ENCODE results near the gene FAM81A.

FAM81A gene

GRCh38 chr15:59401824-59402569 is 36.0 kb upstream of the FAM81A start:
- TF ChIP-seq OSR1 (CRISPR knock-in tag; IDR thresholded peaks at IDR 0.05) (no peak), CSDC2 (CRISPR knock-in tag; IDR thresholded peaks at IDR 0.05) (no peak), ZNF70 (CRISPR knock-in tag; IDR thresholded peaks at IDR 0.05) (no peak), GLIS3 (CRISPR knock-in tag; IDR thresholded peaks at IDR 0.05) (no peak), POU6F1 (CRISPR knock-in tag; IDR thresholded peaks at IDR 0.05; ENCODE audit: borderline replicate concordance, low read depth) (no peak), TCF4 (CRISPR knock-in tag; IDR thresholded peaks at IDR 0.05; ENCODE audit: borderline replicate concordance) (no peak)
- no peak for ATAC-seq

GRCh38 chr15:59405079-59405478 is 32.9 kb upstream of the FAM81A start:
- TF ChIP-seq TOX (CRISPR knock-in tag; IDR thresholded peaks at IDR 0.05; ENCODE audit: borderline replicate concordance) (no peak), ZNF8 (CRISPR knock-in tag; IDR thresholded peaks at IDR 0.05) (no peak), ESRRG (CRISPR knock-in tag; IDR thresholded peaks at IDR 0.05) (no peak)
- no peak for ATAC-seq

- TF ChIP-seq ZNF8 (CRISPR knock-in tag; IDR thresholded peaks at IDR 0.05) (no peak), ARNTL (CRISPR knock-in tag; IDR thresholded peaks at IDR 0.05; ENCODE audit: borderline replicate concordance, low read depth) (no peak), BACH2 (CRISPR knock-in tag; IDR thresholded peaks at IDR 0.05; ENCODE audit: borderline replicate concordance) (no peak), ZNF70 (CRISPR knock-in tag; IDR thresholded peaks at IDR 0.05) (no peak), TCF4 (CRISPR knock-in tag; IDR thresholded peaks at IDR 0.05; ENCODE audit: borderline replicate concordance) (no peak), TSHZ2 (CRISPR knock-in tag; IDR thresholded peaks at IDR 0.05) (no peak), PPARA (CRISPR knock-in tag; IDR thresholded peaks at IDR 0.05; ENCODE audit: borderline replicate concordance) (no peak), CSDC2 (CRISPR knock-in tag; IDR thresholded peaks at IDR 0.05) (no peak)
- ATAC-seq: no peak
Observed at GRCh38 chr15:59406446-59406845, 31.5 kb upstream of the FAM81A start.

- no peak for ATAC-seq
- TF ChIP-seq ZNF565 (CRISPR knock-in tag; conservative IDR thresholded peaks at IDR 0.05; ENCODE audit: low read depth) (no peak), OSR1 (CRISPR knock-in tag; IDR thresholded peaks at IDR 0.05) (no peak), SNAI2 (CRISPR knock-in tag; IDR thresholded peaks at IDR 0.05) (no peak), RARB (CRISPR knock-in tag; IDR thresholded peaks at IDR 0.05) (no peak), TCF4 (CRISPR knock-in tag; IDR thresholded peaks at IDR 0.05; ENCODE audit: borderline replicate concordance) (no peak), PATZ1 (CRISPR knock-in tag; IDR thresholded peaks at IDR 0.05; ENCODE audit: borderline replicate concordance) (no peak), ESRRG (CRISPR knock-in tag; IDR thresholded peaks at IDR 0.05) (no peak), BACH2 (CRISPR knock-in tag; IDR thresholded peaks at IDR 0.05; ENCODE audit: borderline replicate concordance) (no peak), GLIS3 (CRISPR knock-in tag; IDR thresholded peaks at IDR 0.05) (no peak), POU6F1 (CRISPR knock-in tag; IDR thresholded peaks at IDR 0.05; ENCODE audit: borderline replicate concordance, low read depth) (no peak), PPARA (CRISPR knock-in tag; IDR thresholded peaks at IDR 0.05; ENCODE audit: borderline replicate concordance) (no peak)
- TF ChIP-seq, protein P1, sequence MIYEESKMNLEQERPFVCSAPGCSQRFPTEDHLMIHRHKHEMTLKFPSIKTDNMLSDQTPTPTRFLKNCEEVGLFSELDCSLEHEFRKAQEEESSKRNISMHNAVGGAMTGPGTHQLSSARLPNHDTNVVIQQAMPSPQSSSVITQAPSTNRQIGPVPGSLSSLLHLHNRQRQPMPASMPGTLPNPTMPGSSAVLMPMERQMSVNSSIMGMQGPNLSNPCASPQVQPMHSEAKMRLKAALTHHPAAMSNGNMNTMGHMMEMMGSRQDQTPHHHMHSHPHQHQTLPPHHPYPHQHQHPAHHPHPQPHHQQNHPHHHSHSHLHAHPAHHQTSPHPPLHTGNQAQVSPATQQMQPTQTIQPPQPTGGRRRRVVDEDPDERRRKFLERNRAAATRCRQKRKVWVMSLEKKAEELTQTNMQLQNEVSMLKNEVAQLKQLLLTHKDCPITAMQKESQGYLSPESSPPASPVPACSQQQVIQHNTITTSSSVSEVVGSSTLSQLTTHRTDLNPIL (CRISPR knock-in tag; IDR thresholded peaks at IDR 0.05; ENCODE audit: low read depth): no peak
Observed at GRCh38 chr15:59407946-59408345, 30.0 kb upstream of the FAM81A start.

All from SK-N-SH treated with all-trans-retinoic acid at 6 μM for 48 hours (cell line).